SKM-1 treated with dmso at 0.1 percent for 144 hours (cell line): ENCODE data around the gene IQCH.

ENCODE experiments used
- DNase-seq: peaks from one replicate; lab custom pipeline; 2025; ENCODE audit not compliant: unreplicated experiment; lab: John Stamatoyannopoulos, UW

IQCH gene

GRCh38 chr15:67551207-67551743, 296.7 kb downstream of the IQCH start:
- no peak for DNase-seq
